Raji (cell line): ENCODE measurements around the gene FPR1.

ENCODE experiments used
- POLR2A ChIP-seq: IDR thresholded peaks from 2 replicates; pipeline ENCODE4 v1.6.1; 2011; ENCODE audit warnings: low read depth, low read length, control low read depth; ENCODE audit not compliant: insufficient read depth

FPR1 gene

GRCh38 chr19:51706885-51707284 lies 44.8 kb downstream of the FPR1 start:
- no peak for TF ChIP-seq POLR2A

DNA sequence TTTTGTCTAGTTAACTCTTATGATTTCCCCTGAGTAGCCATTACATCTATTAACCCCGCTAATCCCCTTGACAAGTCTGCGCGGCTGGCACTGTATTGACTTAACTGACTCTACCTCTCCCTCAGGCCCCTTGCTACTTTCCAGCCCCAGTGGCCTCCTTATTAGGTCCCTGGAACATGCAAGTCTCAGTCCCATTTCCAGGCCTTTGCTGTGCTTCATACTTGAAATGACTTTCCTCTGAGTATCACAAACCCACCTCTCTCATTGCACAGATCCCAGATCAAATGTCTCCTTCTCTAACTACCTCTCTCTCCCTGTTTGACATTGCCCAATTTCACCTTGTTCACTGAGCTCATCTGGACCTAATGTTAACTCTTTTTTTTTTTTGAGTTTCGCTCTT lies 45.4 kb downstream of the FPR1 start:
- TF ChIP-seq POLR2A, result no peak

DNA sequence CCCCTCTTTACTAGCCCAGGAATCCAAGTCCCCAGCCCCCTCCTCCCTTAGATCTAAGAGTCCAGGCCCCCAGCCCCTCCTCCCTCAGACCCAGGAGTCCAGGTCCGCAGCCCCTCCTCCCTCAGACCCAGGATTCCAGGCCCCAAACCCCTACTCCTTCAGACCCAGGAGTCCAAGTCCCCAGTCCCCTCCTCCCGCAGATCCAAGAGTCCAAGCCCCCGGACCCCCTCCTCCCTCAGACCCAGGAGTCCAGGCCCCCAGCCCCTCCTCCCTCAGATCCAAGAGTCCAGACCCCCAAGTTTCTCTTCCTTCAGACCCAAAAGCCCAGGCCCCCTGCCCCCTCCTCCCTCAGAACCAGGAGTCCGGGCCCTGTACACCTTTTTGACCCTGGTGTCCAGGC lies 47.1 kb downstream of the FPR1 start:
- TF ChIP-seq POLR2A, result no peak

GRCh38 chr19:51703575-51704515 lies 47.8 kb downstream of the FPR1 start:
- TF ChIP-seq POLR2A, result peak; percentile 97

DNA sequence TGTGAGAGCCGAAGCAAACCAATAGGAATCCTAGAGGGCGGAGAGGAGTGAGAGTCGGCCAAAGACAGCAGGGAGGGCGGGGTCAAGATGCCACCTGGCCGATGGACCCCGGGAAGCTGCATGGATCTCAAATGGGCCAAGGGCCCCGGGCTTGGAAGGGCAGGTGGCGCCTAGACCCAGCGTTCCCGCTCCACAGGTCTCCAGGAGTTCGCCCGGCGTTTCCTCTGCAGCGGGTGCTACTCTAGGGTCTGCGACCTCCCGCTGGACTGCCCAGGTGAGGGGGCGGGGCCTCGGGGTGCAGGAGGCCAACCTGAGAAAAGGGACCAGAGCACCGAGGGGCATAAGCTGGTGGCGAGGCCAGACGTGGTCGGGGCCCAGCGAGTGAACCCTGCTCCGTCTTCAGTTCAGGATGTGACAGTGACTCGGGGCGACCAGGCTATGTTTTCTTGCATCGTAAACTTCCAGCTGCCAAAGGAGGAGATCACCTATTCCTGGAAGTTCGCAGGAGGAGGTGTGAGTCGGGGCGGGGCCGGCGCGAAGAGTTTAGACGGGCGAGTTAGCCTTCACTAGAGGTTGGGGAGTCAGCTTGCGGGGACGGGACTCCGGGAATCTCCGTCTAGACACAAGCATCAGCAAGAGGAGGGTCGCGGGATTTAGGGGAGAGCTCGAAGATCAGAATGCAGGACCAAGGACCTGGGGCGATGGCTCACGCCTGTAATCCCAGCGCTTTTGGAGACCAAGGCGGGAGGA lies 48.7 kb downstream of the FPR1 start:
- TF ChIP-seq POLR2A, result no peak

- no peak for TF ChIP-seq POLR2A
These were observed 49.4 kb downstream of the FPR1 start for GRCh38 chr19:51702103-51702824.

DNA sequence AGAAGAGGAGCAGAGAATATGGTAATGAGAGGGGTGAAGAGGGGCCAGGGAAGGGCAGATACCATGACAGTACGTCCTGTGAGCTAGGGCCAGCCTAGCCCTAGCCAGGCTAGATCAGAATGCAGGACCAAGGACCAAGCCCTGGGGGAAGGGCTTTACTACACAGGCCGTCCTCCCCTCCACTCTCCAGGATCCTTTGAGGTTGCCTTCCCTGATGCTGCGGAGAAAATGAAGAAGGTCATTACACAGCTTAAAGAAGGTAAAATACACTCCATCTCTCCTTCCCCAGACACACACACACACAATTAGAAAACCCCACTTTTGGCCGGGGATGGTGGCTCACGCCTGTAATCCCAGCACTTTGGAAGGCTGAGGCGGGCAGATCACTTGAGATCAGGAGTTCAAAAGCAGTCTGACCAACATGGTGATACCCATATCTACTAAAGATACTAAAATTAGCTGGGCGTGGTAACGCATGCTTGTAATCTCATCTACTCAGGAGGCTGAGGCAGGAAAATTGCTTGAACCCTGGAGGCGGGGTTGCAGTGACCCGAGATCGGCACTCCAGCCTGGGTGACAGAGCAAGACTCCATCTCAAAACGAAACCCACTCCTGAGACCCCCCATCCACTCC lies 50.1 kb downstream of the FPR1 start:
- TF ChIP-seq POLR2A, result no peak

- TF ChIP-seq POLR2A, result no peak
These were observed 52.5 kb downstream of the FPR1 start for GRCh38 chr19:51699170-51699569.

DNA sequence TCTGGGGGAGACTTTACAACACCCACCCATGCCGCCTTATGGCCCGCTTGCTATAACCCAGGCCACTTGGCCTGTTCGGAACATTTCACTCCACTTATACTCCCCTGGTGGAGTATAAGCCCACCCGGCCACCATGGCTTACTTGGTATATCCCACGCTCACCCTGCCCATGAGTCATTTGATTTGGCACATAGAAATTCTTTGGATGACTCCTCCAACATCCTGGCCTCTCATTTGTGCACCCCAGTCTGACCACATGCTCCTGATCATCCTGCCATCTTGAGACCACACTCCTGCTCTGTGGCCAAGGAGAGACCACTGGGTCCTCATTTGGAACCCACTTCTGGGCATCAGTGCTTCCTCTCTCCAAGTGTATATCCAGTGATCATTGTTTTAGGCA lies 53.4 kb downstream of the FPR1 start:
- no peak for TF ChIP-seq POLR2A

DNA sequence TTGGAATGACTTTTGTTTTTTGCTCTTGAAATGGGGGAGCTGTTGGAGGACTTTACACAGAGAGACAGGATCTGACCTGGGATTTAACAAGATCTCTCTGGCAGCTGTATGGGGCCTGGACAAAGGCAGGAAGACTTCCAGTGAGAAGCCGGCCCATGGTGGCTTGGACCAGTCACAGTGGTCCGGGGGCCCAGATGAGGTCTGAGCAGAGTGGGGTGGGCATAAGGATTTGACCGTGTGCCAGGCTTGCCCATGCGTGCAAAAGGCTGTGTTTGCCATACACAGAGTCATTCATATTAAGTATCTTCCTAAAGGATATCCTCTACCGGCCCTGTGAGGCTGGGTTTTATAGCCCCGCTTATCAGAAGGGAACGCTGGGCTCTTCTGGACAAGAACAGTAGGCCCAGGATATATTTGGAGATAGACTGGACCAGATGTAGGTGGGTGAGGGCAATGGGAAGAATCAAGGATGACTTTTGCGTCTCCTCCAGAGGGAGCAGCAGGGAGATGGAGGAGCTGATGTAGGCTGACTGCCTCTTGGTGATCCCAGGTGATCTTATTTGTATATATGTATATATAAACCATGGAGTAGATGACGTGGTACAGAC lies 54.4 kb downstream of the FPR1 start:
- TF ChIP-seq POLR2A, result no peak

GRCh38 chr19:51696606-51697005 lies 55.1 kb downstream of the FPR1 start:
- no peak for TF ChIP-seq POLR2A
